GM19455 (cell line): ENCODE measurements around the gene PXMP4.
"Not testable (repeated sequence)": the region's sequence is repeated elsewhere in the genome, so short reads cannot be mapped to it uniquely, and the experiment has no call there.

Experiments
- ATAC-seq: cut with Tn5 transposase; IDR thresholded peaks from one replicate; pipeline ENCODE4 v1.9.1; 2021; ENCODE audit not compliant: unreplicated experiment

PXMP4 gene

GRCh38 chr20:33719989-33720709 is at the start of gene PXMP4:
Gene PXMP4, minus strand, starts transcription at chr20:33720310. Its CDS starts 103 bp downstream, at chr20:33720207.
- ATAC-seq = peak; percentile 95

DNA sequence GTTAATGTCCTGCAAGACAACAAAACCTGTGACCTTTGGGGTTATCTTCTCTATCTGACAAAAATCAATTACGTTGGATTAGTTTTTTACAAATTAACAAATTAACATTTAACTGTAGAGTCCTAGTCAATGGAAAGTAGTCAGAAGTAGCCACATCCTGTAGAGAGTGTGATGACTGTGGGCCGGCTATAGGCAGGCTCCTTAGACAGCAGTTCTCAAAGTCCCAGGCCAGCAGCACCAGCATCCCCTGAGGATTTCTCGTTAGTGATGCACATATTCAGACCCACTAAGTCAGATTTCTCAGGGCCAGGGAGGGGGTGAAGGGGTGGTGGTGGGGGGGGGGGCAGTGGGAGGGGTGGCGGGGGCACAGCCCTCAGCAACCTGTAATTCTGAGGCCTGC is 48.9 kb upstream of the PXMP4 start:
- no peak for ATAC-seq

- ATAC-seq = no peak
These were observed 47.6 kb upstream of the PXMP4 start for GRCh38 chr20:33767777-33768138.

DNA sequence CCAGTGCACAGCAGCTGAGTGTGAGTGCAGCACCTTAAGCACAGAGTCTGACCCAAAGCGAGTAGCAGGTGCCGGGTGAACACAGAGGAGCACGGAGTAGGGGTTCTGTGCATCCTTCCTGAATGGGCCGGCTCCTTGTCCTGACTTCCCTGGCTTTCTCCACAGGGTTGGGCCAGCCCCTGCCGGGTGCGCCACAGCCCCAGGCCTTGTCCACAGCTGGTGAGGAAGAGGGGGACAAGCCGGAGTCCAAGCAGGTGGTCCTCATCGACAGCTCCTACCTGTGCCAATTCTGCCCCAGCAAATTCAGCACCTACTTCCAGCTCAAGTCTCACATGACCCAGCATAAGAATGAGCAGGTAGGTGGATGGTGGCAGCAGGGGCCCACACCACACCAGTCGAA is 46.6 kb upstream of the PXMP4 start:
- ATAC-seq = no peak

GRCh38 chr20:33765592-33765991 is 45.5 kb upstream of the PXMP4 start:
- no peak for ATAC-seq

- ATAC-seq = no peak
These were observed 45.0 kb upstream of the PXMP4 start for GRCh38 chr20:33765099-33765498.

- ATAC-seq = no peak
These were observed 41.7 kb upstream of the PXMP4 start for GRCh38 chr20:33761698-33762250.

GRCh38 chr20:33757458-33757857 is 37.3 kb upstream of the PXMP4 start:
- ATAC-seq = no peak

DNA sequence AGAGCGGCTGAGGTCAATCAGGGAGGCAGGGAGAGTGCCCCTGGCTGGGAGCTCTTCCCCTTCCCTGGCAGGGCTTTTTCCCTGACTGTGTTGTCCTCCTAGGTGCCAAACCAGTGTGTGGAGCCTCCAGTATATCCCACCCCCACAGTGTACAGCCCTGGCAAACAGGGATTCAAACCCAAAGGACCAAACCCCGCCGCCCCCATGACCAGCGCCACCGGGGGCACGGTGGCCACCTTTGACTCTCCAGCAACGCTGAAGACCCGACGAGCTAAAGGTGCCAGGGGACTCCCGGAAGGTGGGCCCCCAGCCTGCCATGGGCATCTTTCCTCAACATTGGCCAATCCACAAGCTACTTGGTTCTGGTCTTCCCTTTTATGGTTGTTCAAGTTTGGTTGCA is 36.9 kb upstream of the PXMP4 start:
- no peak for ATAC-seq

DNA sequence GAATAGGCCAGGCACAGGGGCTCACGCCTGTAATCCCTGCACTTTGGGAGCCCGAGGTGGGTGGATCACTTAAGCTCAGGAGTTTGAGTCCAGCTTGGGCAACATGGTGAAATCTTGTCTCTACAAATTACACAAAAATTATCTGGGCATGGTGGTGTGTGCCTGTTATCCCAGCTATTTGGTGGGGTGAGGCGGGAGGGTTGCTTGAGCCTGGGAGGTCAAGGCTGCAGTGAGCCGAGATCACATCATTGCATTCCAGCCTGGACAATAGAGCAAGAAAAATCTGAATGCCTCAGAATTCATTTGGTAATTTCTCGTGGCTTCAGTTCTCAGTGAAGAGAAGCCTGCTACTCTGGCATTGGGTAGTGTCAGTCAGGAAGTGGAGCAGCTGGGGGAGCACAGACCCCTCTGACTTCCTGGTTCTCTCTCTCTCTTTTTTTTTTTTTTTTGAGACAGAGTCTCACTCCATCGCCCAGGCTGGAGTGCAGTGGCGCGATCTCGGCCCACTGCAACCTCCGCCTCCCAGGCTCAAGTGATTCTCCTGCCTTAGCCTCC is 35.9 kb upstream of the PXMP4 start:
- ATAC-seq = not testable (repeated sequence)

- ATAC-seq = no peak
These were observed 33.7 kb upstream of the PXMP4 start for GRCh38 chr20:33753763-33754162.

GRCh38 chr20:33753143-33753542 is 33.0 kb upstream of the PXMP4 start:
- no peak for ATAC-seq

DNA sequence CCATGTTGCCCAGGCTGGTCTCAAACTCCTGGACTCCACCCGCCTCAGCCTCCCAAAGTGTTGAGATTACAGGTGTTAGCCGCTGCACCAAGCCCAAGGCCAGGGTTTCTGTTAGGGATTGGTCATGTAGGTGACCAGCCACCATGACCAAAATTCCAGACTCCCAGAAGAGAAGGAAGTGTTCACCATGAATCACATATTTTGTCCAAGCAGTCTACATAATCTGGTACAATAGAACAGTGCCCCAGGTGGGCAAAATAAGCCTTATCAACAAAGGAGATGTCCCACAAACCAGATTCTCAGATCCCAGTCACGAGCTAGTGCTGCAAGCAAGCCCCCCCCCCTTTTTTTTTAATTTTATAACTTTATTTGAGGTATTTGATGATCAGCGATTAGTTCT is 31.7 kb upstream of the PXMP4 start:
- ATAC-seq = no peak

GRCh38 chr20:33746325-33746998 is 26.4 kb upstream of the PXMP4 start:
- ATAC-seq = no peak

DNA sequence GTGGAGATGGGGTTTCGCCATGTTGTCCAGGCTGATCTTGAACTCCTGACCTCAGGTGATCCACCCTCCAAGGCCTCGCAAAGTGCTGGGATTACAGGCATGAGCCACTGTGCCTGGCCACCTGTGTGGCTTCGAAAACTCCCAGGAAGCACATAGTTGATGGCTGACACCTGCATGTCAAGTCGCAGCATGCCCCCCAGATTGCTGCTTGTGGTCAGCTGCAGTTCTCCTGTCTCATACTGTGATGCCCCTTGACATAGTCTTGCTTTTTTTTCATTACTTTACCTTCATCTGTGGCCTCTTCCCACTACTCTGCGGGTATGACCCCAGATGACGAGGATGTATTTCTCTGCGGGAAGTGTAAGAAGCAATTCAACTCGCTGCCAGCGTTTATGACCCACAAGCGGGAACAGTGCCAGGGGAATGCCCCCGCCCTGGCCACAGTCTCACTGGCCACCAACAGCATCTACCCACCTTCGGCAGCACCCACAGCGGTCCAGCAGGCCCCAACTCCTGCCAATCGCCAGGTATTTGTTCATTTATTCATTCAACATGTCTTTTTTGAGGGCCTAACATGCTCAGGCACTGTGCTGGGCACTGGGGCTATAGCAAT is 24.8 kb upstream of the PXMP4 start:
- no peak for ATAC-seq

DNA sequence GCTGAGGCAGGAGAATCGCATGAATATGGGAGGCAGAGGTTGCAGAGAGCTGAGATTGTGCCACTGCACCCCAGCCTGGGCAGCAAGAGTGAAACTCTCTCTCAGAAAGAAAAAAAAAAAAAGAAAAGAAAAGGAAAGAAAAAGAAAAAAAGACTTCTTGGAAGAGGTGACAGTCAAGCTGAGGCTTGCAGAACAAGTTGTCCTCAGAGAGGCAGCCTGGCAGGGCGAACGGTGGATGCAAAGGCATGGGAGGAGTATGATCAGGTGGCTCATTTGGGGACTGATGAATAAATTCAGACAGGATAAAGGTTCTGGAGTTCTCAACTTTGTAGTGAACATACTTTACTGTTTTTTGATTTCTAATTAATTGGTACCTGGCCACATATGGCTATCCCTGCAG is 24.1 kb upstream of the PXMP4 start:
- no peak for ATAC-seq

DNA sequence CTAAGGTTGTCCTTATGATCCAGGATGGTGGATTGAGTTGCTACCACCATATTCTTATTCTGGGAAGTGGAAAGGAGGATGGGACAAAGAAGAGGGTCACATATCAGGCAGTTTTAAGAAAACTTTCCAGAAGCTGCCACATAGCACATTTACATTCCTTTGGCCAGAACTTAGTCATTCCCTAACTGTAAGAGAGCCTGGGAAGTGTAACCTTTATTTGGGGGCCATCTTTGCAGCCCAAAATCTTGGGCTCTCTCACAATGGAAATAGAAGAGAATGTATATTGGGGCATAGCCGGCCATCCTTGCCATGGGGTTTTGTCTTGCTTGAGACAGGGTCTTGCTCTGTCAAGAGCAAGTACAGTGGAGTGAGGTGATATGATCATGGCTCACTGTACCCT is 20.1 kb upstream of the PXMP4 start:
- no peak for ATAC-seq

- no peak for ATAC-seq
These were observed 19.4 kb upstream of the PXMP4 start for GRCh38 chr20:33739493-33739892.

- ATAC-seq = no peak
These were observed 16.9 kb upstream of the PXMP4 start for GRCh38 chr20:33736962-33737361.

GRCh38 chr20:33733654-33734576 is 13.8 kb upstream of the PXMP4 start:
- ATAC-seq = no peak
